Lower leg skin (tissue), 3 donors: ENCODE data around the gene TMEM190.

Source experiments
- CTCF ChIP-seq, 3 donors: fragments of 450-650 bp; IDR thresholded peaks; one replicate each; pipeline ENCODE4 v1.5.1; 2016; ENCODE audit warnings: antibody characterized with exemption in 3 of 3, mild to moderate bottlenecking in 3 of 3, moderate library complexity in 2 of 3
- POLR2A ChIP-seq, 2 donors: fragments of 450-650 bp; IDR thresholded peaks; one replicate each; pipeline ENCODE4 v1.6.1; 2016 to 2017; ENCODE audit warnings: antibody characterized with exemption in 2 of 2, mild to moderate bottlenecking in 1 of 2, moderate library complexity in 1 of 2

GRCh38 chr19:55402509-55402908 is 25.9 kb downstream of the TMEM190 start:
- no peak for TF ChIP-seq CTCF (IDR thresholded peaks at IDR 0.05)
- TF ChIP-seq POLR2A (IDR thresholded peaks at IDR 0.05): no peak
